B cell (primary cell): ENCODE measurements around the gene OTOF.

Experiments
- CTCF ChIP-seq: fragments of 200-600 bp; IDR thresholded peaks from one replicate; pipeline ENCODE4 v1.8.0; 2022; ENCODE audit warnings: antibody characterized with exemption, mild to moderate bottlenecking
- EZH2 ChIP-seq: IDR thresholded peaks from 2 replicates; pipeline ENCODE4 v1.6.1; 2012; ENCODE audit warnings: borderline replicate concordance, low read depth, mild to moderate bottlenecking, moderate library complexity, low read length; ENCODE audit not compliant: insufficient read depth, poor library complexity, severe bottlenecking

- TF ChIP-seq CTCF, result no peak
- TF ChIP-seq EZH2, result no peak
Measured at GRCh38 chr2:26473796-26474195, 4.1 kb downstream of the OTOF start.
